ENCODE data around the gene LCN2. TPM values are rescaled to one million over a fixed set of nuclear protein-coding genes. Genes with fewer than 3 reads are reported as not detected.

LCN2 gene
- total RNA-seq, 2 donors from 2014 or later: 12.3 to 358 TPM

GRCh38 chr9:128113526-128114325, 35.5 kb upstream of the LCN2 start:
- peak; percentile 36 to 37 for DNase-seq
- intact Hi-C loops (cut with DNase I, micrococcal nuclease): loop anchor here in 1 of 2 donors (10.0 kb wide), 2 partner anchors 79 to 169 kb away; no protein-coding TSS in a partner anchor
- peak; percentile 13 for ATAC-seq

GRCh38 chr9:128114326-128115186, 34.7 kb upstream of the LCN2 start:
- intact Hi-C loops (cut with DNase I, micrococcal nuclease): loop anchor here in 1 of 2 donors (10.0 kb wide), 2 partner anchors 80 to 170 kb away; no protein-coding TSS in a partner anchor
- ATAC-seq (peak; percentile 7), DNase-seq (peak; percentile 33 to 53)

- ATAC-seq: peak; percentile 79
- intact Hi-C loops (cut with DNase I, micrococcal nuclease): loop anchor here in 1 of 2 donors (10.0 kb wide), 2 partner anchors 81 to 171 kb away; no protein-coding TSS in a partner anchor
- DNase-seq: peak; percentile 91 to 96
Observed at GRCh38 chr9:128115187-128116103, 33.8 kb upstream of the LCN2 start.

- intact Hi-C loops (cut with DNase I, micrococcal nuclease): loop anchor here in 1 of 2 donors (10.0 kb wide), 2 partner anchors 82 to 172 kb away; no protein-coding TSS in a partner anchor
- peak; percentile 43 to 49 for DNase-seq
- peak; percentile 29 for ATAC-seq
Observed at GRCh38 chr9:128116104-128117083, 32.9 kb upstream of the LCN2 start.

- peak; percentile 87 to 97 for DNase-seq
- intact Hi-C loops (cut with DNase I, micrococcal nuclease): loop anchor here in 1 of 2 donors (10.0 kb wide), 2 partner anchors 83 to 173 kb away; no protein-coding TSS in a partner anchor
- peak; percentile 22 for ATAC-seq
Observed at GRCh38 chr9:128117613-128118471, 31.4 kb upstream of the LCN2 start.

- intact Hi-C loops (cut with DNase I, micrococcal nuclease): loop anchor here in 1 of 2 donors (10.0 kb wide), 2 partner anchors 84 to 174 kb away; no protein-coding TSS in a partner anchor
- no peak for ATAC-seq
- peak in 1 of 2 donors; percentile 22 for DNase-seq
Observed at GRCh38 chr9:128118472-128118857, 30.8 kb upstream of the LCN2 start.

- DNase-seq (peak; percentile 4 to 26), ATAC-seq (no peak)
- intact Hi-C loops (cut with DNase I, micrococcal nuclease): loop anchor here in 1 of 2 donors (10.0 kb wide), 2 partner anchors 84 to 174 kb away; no protein-coding TSS in a partner anchor
Observed at GRCh38 chr9:128118971-128119665, 30.1 kb upstream of the LCN2 start.

- intact Hi-C loops (cut with DNase I, micrococcal nuclease): no loop called here
- DNase-seq: peak; percentile 9 to 18
- ATAC-seq: no peak
Observed at GRCh38 chr9:128120061-128120740, 29.1 kb upstream of the LCN2 start.

- intact Hi-C loops (cut with DNase I, micrococcal nuclease): no loop called here
- DNase-seq: peak; percentile 2 to 21
- no peak for ATAC-seq
Observed at GRCh38 chr9:128120741-128121465, 28.4 kb upstream of the LCN2 start.

- intact Hi-C loops (cut with DNase I, micrococcal nuclease): no loop called here
- DNase-seq (peak; percentile 1 to 19), ATAC-seq (no peak)
Observed at GRCh38 chr9:128121466-128121810, 27.8 kb upstream of the LCN2 start.

GRCh38 chr9:128121924-128122808, 27.1 kb upstream of the LCN2 start:
- ATAC-seq (no peak), DNase-seq (peak; percentile 9 to 24)
- intact Hi-C loops (cut with DNase I, micrococcal nuclease): no loop called here

GRCh38 chr9:128122809-128123175, 26.5 kb upstream of the LCN2 start:
- ATAC-seq: no peak
- DNase-seq: peak in 1 of 2 donors; percentile 23
- intact Hi-C loops (cut with DNase I, micrococcal nuclease): no loop called here

- peak in 1 of 2 donors; percentile 22 for DNase-seq
- ATAC-seq: no peak
- intact Hi-C loops (cut with DNase I, micrococcal nuclease): no loop called here
Observed at GRCh38 chr9:128123451-128124080, 25.7 kb upstream of the LCN2 start.

All from left colon (tissue), 2 donors.